ENCODE measurements around the gene SCP2D1. TPM values are rescaled to one million over a fixed set of nuclear protein-coding genes. Genes with fewer than 3 reads are reported as not detected.

Gene SCP2D1
- total RNA-seq, 2 experiments from 2014 or later = not detected

- Histone ChIP-seq H3K36me3 (ENCODE audit: insufficient read depth, low read length) (no peaks in the 10 kb centered on the region), H3K4me3 (ENCODE audit: low read length) (no peak overlapping the region), H3K9me3 (ENCODE audit: control insufficient read depth in 1 of 2, insufficient read depth in 1 of 2, low read length in 2 of 2) (no peaks in the 10 kb centered on the region), H3K27me3 (ENCODE audit: control insufficient read depth in 1 of 2, insufficient read depth in 2 of 2, low read length in 2 of 2) (no peaks in the 10 kb centered on the region), H3K27ac (ENCODE audit: low read depth in 1 of 2, low read length in 2 of 2) (no peak overlapping the region), H3K4me1 (ENCODE audit: insufficient read depth, low read length) (no peaks in the 10 kb centered on the region)
- ChIA-PET CTCF (no interaction called here), POLR2A (no interaction called here)
- intact Hi-C loops (cut with DNase I, micrococcal nuclease) = no loop called here
- ATAC-seq (ENCODE audit: poor library complexity) (no peak), DNase-seq (no peak)
- Mint-ChIP-seq H3K4me1 (ENCODE audit: low read depth) (no peaks in the 10 kb centered on the region), H3K27ac (no peak overlapping the region), H3K36me3 (ENCODE audit: low read depth) (no peaks in the 10 kb centered on the region), H3K27me3 (peaks cover 20% of the 10 kb centered on the region), H3K4me3 (no peak overlapping the region), H3K9me3 (no peaks in the 10 kb centered on the region)
- no peak for TF ChIP-seq CTCF (IDR thresholded peaks at IDR 0.05)
Observed at GRCh38 chr20:18847226-18847755, 33.7 kb downstream of the SCP2D1 start.

GRCh38 chr20:18849131-18849530, 35.5 kb downstream of the SCP2D1 start:
- no peak overlapping the region for H3K4me3 Mint-ChIP-seq
- POLR2A ChIA-PET = no interaction called here
- Histone ChIP-seq H3K27ac (ENCODE audit: low read depth in 1 of 2, low read length in 2 of 2) (no peak overlapping the region), H3K27me3 (ENCODE audit: control insufficient read depth in 1 of 2, insufficient read depth in 2 of 2, low read length in 2 of 2) (no peaks in the 10 kb centered on the region), H3K9me3 (ENCODE audit: control insufficient read depth in 1 of 2, insufficient read depth in 1 of 2, low read length in 2 of 2) (no peaks in the 10 kb centered on the region), H3K4me1 (ENCODE audit: insufficient read depth, low read length) (no peaks in the 10 kb centered on the region), H3K36me3 (ENCODE audit: insufficient read depth, low read length) (no peaks in the 10 kb centered on the region), H3K4me3 (ENCODE audit: low read length) (no peak overlapping the region)
- H3K9me3 Mint-ChIP-seq = no peaks in the 10 kb centered on the region
- DNase-seq = no peak
- no peak for TF ChIP-seq CTCF (IDR thresholded peaks at IDR 0.05)
- no peaks in the 10 kb centered on the region for H3K4me1 Mint-ChIP-seq (ENCODE audit: low read depth)
- no peak for ATAC-seq (ENCODE audit: poor library complexity)
- peaks cover 22% of the 10 kb centered on the region for H3K27me3 Mint-ChIP-seq
- no peak overlapping the region for H3K27ac Mint-ChIP-seq
- no peaks in the 10 kb centered on the region for H3K36me3 Mint-ChIP-seq (ENCODE audit: low read depth)
- CTCF ChIA-PET = no interaction called here
- intact Hi-C loops (cut with DNase I, micrococcal nuclease) = no loop called here

GRCh38 chr20:18851629-18852028, 38.0 kb downstream of the SCP2D1 start:
- Histone ChIP-seq H3K27ac (ENCODE audit: low read depth in 1 of 2, low read length in 2 of 2) (no peak overlapping the region), H3K4me3 (ENCODE audit: low read length) (no peak overlapping the region), H3K4me1 (ENCODE audit: insufficient read depth, low read length) (no peaks in the 10 kb centered on the region), H3K27me3 (ENCODE audit: control insufficient read depth in 1 of 2, insufficient read depth in 2 of 2, low read length in 2 of 2) (no peaks in the 10 kb centered on the region), H3K9me3 (ENCODE audit: control insufficient read depth in 1 of 2, insufficient read depth in 1 of 2, low read length in 2 of 2) (no peaks in the 10 kb centered on the region), H3K36me3 (ENCODE audit: insufficient read depth, low read length) (no peaks in the 10 kb centered on the region)
- Mint-ChIP-seq H3K4me1 (ENCODE audit: low read depth) (no peaks in the 10 kb centered on the region), H3K4me3 (no peak overlapping the region), H3K27ac (no peak overlapping the region), H3K36me3 (ENCODE audit: low read depth) (no peaks in the 10 kb centered on the region), H3K9me3 (no peaks in the 10 kb centered on the region), H3K27me3 (peaks cover 31% of the 10 kb centered on the region)
- no peak for ATAC-seq (ENCODE audit: poor library complexity)
- ChIA-PET CTCF (no interaction called here), POLR2A (no interaction called here)
- no peak for TF ChIP-seq CTCF (IDR thresholded peaks at IDR 0.05)
- no peak for DNase-seq
- intact Hi-C loops (cut with DNase I, micrococcal nuclease) = no loop called here

Measured in CD4-positive, alpha-beta T cell (primary cell).